ENCODE measurements around the gene HPS5.

DNA sequence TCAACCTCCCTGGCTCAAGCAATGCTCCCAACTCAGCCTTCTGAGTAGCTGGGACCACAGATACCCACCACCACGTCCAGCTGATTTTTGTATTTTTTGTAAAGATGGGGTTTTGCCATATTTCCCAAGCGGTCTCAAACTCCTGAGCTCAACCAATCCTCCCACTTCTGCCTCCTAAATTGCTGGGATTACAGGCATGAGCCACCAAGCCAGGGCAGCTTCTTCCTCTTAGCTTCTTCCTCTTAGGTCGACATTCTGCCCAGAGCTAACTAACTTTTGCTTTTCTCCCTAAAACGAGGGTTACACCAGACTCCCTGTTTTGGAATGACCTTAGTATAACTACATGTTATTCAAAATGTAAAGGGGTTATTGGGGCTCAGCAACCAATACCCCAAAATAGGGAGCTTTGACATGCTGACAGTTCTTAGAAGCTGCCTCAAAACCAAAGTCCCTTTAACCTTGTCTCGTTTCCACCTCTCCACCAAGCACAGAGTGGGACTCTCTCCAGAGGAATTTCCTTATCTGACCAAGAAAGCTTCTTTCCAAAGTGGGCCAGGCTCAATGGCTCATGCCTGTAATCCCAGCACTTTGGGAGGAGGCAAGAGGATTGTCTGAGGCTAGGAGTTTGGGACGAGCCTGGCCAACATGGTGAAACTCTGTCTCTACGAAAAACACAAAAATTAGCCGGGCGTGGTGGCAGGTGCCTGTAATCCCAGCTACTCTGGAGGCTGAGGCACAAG lies 7.0 kb downstream of the HPS5 start:
- TF ChIP-seq, protein P1, sequence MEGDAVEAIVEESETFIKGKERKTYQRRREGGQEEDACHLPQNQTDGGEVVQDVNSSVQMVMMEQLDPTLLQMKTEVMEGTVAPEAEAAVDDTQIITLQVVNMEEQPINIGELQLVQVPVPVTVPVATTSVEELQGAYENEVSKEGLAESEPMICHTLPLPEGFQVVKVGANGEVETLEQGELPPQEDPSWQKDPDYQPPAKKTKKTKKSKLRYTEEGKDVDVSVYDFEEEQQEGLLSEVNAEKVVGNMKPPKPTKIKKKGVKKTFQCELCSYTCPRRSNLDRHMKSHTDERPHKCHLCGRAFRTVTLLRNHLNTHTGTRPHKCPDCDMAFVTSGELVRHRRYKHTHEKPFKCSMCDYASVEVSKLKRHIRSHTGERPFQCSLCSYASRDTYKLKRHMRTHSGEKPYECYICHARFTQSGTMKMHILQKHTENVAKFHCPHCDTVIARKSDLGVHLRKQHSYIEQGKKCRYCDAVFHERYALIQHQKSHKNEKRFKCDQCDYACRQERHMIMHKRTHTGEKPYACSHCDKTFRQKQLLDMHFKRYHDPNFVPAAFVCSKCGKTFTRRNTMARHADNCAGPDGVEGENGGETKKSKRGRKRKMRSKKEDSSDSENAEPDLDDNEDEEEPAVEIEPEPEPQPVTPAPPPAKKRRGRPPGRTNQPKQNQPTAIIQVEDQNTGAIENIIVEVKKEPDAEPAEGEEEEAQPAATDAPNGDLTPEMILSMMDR (IDR thresholded peaks at IDR 0.05; ENCODE audit: extremely low read depth in 1 of 2, insufficient read depth in 1 of 2, low read depth in 1 of 2, low read length in 2 of 2), result no peak
- TF ChIP-seq EZH2 (IDR thresholded peaks at IDR 0.05; ENCODE audit: borderline replicate concordance, low read depth, low read length, severe bottlenecking) (no peak), MYC (IDR thresholded peaks at IDR 0.05; ENCODE audit: low read depth, low read length) (no peak)

Measured in endothelial cell of umbilical vein (primary cell).